ENCODE measurements around the gene TAL1.

The TAL1 gene

DNA sequence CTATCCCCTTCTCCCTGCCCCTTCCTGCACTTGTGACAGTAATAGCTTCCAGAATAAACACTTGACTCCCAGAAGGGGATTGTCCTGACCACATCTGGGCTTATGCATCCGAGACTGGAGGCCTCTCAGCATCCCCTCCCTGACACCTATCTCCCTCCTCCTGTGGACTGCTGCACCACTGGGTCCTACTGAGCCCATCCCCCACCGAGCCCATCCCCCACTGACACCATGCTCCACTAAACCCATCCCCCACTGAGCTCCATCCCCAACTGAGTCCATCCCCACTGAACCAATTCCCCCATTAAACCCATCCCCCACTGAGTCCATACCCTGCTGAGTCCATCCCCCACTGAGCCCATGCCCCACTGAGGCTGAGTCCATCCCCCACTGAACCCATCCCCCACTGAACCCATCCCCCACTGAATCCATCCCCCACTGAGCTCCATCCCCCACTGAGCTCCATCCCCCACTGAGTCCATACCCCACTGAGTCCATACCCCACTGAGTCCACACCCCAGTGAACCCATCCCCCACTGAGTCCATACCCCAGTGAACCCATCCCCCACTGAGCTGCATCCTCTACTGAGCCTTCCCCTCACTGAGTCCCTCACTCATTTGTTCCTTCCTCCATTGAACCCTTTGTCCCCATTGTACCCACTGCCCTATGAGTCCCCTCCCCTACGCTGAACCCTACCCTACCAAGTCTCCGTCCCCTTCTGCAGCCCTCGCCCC, 47.8 kb downstream of the TAL1 start:
- TF ChIP-seq, protein P1, sequence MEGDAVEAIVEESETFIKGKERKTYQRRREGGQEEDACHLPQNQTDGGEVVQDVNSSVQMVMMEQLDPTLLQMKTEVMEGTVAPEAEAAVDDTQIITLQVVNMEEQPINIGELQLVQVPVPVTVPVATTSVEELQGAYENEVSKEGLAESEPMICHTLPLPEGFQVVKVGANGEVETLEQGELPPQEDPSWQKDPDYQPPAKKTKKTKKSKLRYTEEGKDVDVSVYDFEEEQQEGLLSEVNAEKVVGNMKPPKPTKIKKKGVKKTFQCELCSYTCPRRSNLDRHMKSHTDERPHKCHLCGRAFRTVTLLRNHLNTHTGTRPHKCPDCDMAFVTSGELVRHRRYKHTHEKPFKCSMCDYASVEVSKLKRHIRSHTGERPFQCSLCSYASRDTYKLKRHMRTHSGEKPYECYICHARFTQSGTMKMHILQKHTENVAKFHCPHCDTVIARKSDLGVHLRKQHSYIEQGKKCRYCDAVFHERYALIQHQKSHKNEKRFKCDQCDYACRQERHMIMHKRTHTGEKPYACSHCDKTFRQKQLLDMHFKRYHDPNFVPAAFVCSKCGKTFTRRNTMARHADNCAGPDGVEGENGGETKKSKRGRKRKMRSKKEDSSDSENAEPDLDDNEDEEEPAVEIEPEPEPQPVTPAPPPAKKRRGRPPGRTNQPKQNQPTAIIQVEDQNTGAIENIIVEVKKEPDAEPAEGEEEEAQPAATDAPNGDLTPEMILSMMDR (IDR thresholded peaks at IDR 0.05), result no peak
- H3K9me3 Mint-ChIP-seq, result no peaks in the 10 kb centered on the region
- no peaks in the 10 kb centered on the region for H3K36me3 Mint-ChIP-seq (ENCODE audit: low read depth)
- peaks cover 14% of the 10 kb centered on the region for H3K4me1 Mint-ChIP-seq
- no peak overlapping the region for H3K4me3 Mint-ChIP-seq
- peaks cover 52% of the 10 kb centered on the region for H3K27me3 Mint-ChIP-seq (ENCODE audit: low read depth, poor library complexity)
- DNase-seq, result no peak
- no peak overlapping the region for H3K27ac Mint-ChIP-seq

DNA sequence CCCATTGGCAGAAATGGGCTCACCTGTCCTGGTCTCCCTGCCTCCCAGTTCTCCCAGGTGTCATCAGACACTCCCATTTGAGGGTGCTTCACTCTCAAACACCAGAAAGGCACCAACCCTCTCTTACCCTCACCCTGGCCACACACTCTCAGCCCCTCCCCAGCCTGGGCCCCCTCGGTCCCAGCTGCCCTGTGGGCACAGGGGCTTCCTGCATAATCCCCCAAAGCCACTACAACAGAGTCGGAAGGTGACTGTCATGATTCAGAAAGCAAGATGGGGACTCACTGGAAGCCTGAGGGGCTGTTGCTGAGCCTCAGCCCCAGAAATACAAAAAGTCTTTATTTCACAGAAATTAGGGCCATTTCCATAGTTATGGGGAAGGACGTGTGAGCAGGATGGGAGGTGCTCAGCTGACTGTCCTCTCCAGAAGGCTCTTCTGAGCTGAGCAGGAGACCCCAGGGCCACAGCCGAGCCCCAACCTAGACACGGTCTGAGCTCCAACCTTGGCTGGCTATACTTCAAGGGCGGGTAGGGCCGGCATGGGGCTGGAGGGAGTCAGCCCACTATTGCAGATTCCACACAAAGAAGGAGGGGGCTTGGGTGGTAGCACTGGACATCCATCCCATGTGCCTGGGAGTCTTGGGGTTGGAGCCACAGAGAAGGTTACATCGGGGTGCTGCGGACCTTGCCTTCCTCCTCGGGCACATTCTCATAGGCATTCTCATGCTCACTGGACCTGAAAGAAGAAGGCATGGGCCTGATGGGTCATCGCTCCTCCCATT, 48.5 kb downstream of the TAL1 start:
- H3K4me1 Mint-ChIP-seq, result peaks cover 21% of the 10 kb centered on the region
- TF ChIP-seq, protein P1 (IDR thresholded peaks at IDR 0.05), result no peak
- no peak for DNase-seq
- no peak overlapping the region for H3K27ac Mint-ChIP-seq
- H3K27me3 Mint-ChIP-seq (ENCODE audit: low read depth, poor library complexity), result peaks cover 56% of the 10 kb centered on the region
- H3K9me3 Mint-ChIP-seq, result no peaks in the 10 kb centered on the region
- no peak overlapping the region for H3K4me3 Mint-ChIP-seq
- H3K36me3 Mint-ChIP-seq (ENCODE audit: low read depth), result no peaks in the 10 kb centered on the region

DNA sequence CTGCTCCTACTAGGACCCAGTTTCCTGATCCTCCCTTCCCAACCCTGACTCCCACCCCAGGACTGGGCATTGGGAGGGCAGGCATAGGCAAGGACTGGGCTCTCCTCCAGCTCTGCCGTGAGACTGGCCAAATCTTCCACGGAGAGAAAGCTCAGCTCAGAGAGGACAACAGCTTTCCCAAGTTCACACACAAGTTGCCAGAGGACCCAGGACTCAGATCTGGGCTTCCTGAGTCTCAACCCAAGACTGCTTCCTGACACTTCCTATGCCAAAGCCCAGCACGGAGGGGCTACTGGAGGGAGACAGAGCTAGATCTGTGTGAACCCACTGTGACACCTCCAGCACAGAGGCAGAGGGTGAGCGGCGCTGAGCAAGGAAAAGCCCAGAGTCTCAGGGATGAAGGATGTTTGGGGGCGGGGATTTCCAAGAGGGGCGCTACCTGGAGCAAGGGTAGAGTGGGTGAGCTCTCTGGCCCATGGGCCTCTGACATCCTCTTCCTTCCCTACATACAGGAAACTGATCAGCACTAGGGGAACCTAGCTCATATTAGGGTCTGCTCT, 49.3 kb downstream of the TAL1 start:
- Mint-ChIP-seq H3K36me3 (ENCODE audit: low read depth) (no peaks in the 10 kb centered on the region), H3K4me3 (no peak overlapping the region), H3K9me3 (no peaks in the 10 kb centered on the region), H3K27me3 (ENCODE audit: low read depth, poor library complexity) (peaks cover 60% of the 10 kb centered on the region), H3K27ac (no peak overlapping the region), H3K4me1 (peaks cover 21% of the 10 kb centered on the region)
- TF ChIP-seq, protein P1 (IDR thresholded peaks at IDR 0.05), result no peak
- no peak for DNase-seq

DNA sequence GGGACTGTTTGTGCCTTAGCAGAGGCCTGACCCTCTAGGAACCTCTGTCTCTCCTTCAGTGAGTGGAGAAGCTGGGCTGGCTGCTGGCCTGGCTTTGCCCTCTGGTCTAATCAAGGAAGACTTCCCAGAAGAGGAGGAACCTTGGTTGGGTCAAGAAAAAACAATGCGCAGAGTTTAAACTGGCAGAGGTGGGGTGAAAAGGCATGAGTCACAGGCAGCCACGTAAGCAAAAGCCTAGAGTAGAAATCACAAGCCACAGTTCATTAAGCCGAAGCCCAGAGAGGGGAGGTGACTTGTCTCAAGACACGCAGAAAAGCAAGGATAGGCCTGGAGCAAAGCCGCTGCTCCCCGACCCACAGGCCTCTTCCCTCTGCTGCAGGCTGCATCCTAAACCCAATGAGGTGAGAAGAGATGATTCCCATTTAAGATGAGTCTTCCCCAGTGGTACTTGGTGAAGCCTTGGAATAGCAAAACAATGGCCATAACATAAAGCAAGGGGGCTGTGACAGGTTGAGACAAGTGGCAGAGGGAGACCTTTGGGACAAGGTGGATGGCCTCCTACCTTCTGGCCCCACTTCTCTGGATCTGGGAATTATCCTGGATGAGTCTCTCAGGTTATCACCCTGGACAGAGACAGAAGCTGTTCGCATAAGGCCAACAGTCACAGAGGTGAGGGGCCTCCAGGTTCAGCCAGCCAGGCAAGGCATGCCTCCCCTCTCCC, 49.9 kb downstream of the TAL1 start:
- no peaks in the 10 kb centered on the region for H3K36me3 Mint-ChIP-seq (ENCODE audit: low read depth)
- DNase-seq, result no peak
- no peak overlapping the region for H3K4me3 Mint-ChIP-seq
- peaks cover 60% of the 10 kb centered on the region for H3K27me3 Mint-ChIP-seq (ENCODE audit: low read depth, poor library complexity)
- TF ChIP-seq, protein P1 (IDR thresholded peaks at IDR 0.05), result no peak
- H3K4me1 Mint-ChIP-seq, result peaks cover 21% of the 10 kb centered on the region
- H3K9me3 Mint-ChIP-seq, result no peaks in the 10 kb centered on the region
- H3K27ac Mint-ChIP-seq, result no peak overlapping the region

DNA sequence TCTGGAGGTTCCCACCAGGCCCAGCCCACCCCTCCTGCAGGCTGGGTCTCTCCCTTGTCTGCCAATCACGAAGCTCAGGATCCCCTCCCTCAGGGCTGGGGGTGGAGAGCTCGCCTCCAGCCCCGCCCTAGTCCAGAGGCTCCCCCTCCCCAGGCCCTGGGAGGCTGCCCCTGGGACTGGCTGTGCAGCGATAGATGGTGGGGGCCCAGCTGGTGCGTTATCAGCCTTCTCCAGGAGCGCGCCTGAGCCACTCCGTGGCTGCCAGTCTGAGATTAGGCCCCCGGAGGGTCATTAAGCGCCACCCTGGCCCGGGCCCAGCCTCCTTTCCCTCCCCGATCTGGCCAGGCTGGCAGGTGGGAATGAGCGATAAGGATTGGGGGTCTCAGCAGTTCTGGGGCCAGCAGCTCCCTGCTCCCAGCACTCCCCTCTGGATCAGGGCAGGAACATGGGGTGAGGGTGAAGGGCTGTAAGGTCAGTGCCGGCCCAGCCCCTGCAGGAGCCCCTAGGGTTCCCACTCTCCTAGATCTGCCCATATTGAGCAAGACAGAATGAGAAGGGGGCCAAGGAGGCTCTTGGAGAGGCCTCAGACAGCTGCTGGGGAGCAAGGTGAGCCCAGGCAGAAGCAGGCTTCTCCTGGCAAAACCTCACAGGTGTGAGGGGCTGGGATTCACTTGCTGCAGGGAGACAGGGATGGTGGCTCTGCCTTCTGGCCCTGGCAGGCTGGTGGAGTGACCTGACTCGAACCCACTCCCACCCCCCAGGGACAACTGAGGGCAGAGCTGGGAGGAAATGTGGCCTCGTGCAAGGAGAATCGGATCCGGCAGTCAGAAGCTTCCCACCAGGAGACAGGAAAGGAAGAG, 50.7 kb downstream of the TAL1 start:
- Mint-ChIP-seq H3K27me3 (ENCODE audit: low read depth, poor library complexity) (peaks cover 64% of the 10 kb centered on the region), H3K9me3 (no peaks in the 10 kb centered on the region), H3K4me3 (no peak overlapping the region), H3K27ac (no peak overlapping the region), H3K4me1 (peaks cover 21% of the 10 kb centered on the region), H3K36me3 (ENCODE audit: low read depth) (no peaks in the 10 kb centered on the region)
- DNase-seq, result no peak
- TF ChIP-seq, protein P1 (IDR thresholded peaks at IDR 0.05), result no peak

Measured in nephron progenitor cell (in vitro differentiated cells).